Astrocyte (in vitro differentiated cells and primary cell): ENCODE data around the gene NAV2.

Source experiments
- EZH2 ChIP-seq: IDR thresholded peaks from 2 replicates; pipeline ENCODE4 v1.6.1; 2012; ENCODE audit warnings: mild to moderate bottlenecking, low read length, inconsistent platforms; ENCODE audit not compliant: insufficient read depth
- TF ChIP-seq, protein P1 (sequence below): IDR thresholded peaks from 2 replicates; pipeline ENCODE4 v1.5.1; 2011; ENCODE audit warnings: low read depth, mild to moderate bottlenecking, inconsistent platforms, low read length, moderate library complexity; ENCODE audit not compliant: insufficient read depth

- TF ChIP-seq, protein P1, sequence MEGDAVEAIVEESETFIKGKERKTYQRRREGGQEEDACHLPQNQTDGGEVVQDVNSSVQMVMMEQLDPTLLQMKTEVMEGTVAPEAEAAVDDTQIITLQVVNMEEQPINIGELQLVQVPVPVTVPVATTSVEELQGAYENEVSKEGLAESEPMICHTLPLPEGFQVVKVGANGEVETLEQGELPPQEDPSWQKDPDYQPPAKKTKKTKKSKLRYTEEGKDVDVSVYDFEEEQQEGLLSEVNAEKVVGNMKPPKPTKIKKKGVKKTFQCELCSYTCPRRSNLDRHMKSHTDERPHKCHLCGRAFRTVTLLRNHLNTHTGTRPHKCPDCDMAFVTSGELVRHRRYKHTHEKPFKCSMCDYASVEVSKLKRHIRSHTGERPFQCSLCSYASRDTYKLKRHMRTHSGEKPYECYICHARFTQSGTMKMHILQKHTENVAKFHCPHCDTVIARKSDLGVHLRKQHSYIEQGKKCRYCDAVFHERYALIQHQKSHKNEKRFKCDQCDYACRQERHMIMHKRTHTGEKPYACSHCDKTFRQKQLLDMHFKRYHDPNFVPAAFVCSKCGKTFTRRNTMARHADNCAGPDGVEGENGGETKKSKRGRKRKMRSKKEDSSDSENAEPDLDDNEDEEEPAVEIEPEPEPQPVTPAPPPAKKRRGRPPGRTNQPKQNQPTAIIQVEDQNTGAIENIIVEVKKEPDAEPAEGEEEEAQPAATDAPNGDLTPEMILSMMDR = no peak
- TF ChIP-seq EZH2 = no peak
Measured at GRCh38 chr11:20060647-20061205, 348.1 kb downstream of the NAV2 start.
